Colonic mucosa (tissue), 4 donors: ENCODE data around the gene SYTL3. TPM values are rescaled to one million over a fixed set of nuclear protein-coding genes. Genes with fewer than 3 reads are reported as not detected.

Source experiments
- DNase-seq: peaks from one replicate; pipeline ENCODE4 v3.0.0-alpha.2; 2020
- H3K27ac ChIP-seq: fragments of 200-600 bp; one replicate; pipeline ENCODE4 v1.8.0; 2021
- H3K27me3 ChIP-seq: fragments of 200-600 bp; one replicate; pipeline ENCODE4 v1.8.0; 2021
- H3K36me3 ChIP-seq: fragments of 200-600 bp; one replicate; pipeline ENCODE4 v1.8.0; 2021
- H3K4me1 ChIP-seq: fragments of 200-600 bp; one replicate; pipeline ENCODE4 v1.8.0; 2021; ENCODE audit warnings: mild to moderate bottlenecking
- H3K4me3 ChIP-seq: fragments of 200-600 bp; one replicate; pipeline ENCODE4 v1.8.0; 2021
- H3K9ac ChIP-seq, 2 donors: one replicate each; pipeline ENCODE4 v1.7.0; 2013; ENCODE audit warnings: control low read depth in 2 of 2, low read depth in 2 of 2, low read length in 2 of 2
- H3K9me3 ChIP-seq: fragments of 200-600 bp; one replicate; pipeline ENCODE4 v1.8.0; 2021
- CTCF ChIP-seq: fragments of 200-600 bp; IDR thresholded peaks from one replicate; pipeline ENCODE4 v1.8.0; 2022; ENCODE audit warnings: antibody characterized with exemption, mild to moderate bottlenecking
- intact Hi-C: fragments of 100-400 bp; cut with DNase I; formaldehyde crosslinking; loops from one replicate; pipeline ENCODE4 v1.14.1; 2022
- total RNA-seq, 2 donors: library from RNA; stranded (reverse); fragmentation: NEBNext Ultra II Directional in 1 of 2; extraction: Animal tissue kit (Norgen Biotek cat#: 25700) in 1 of 2; gene quantifications; one replicate each; pipeline ENCODE4 v1.2.1, GENCODE V29; 2021
- donor health status: healthy.
- donor health status: DM: no; HTN: no; CAD: no.
- donor health status: DM: no; HTN: no; CAD: no.

The SYTL3 gene
- total RNA-seq, 2 donors from 2014 or later = 1.1 to 3.1 TPM

- Histone ChIP-seq H3K27ac (no peak overlapping the region), H3K9me3 (no peaks in the 10 kb centered on the region), H3K27me3 (no peaks in the 10 kb centered on the region), H3K4me1 (no peaks in the 10 kb centered on the region), H3K36me3 (no peaks in the 10 kb centered on the region), H3K4me3 (no peak overlapping the region), H3K9ac (no peak overlapping the region)
- DNase-seq = peak; percentile 10
- intact Hi-C loops = no loop called here
- TF ChIP-seq CTCF = no peak
Measured at GRCh38 chr6:158684311-158684710, 34.5 kb downstream of the SYTL3 start.

- H3K27ac ChIP-seq = no peak overlapping the region
- intact Hi-C loops = no loop called here
- no peak for TF ChIP-seq CTCF
Measured at GRCh38 chr6:158684745-158685324, 35.0 kb downstream of the SYTL3 start.

GRCh38 chr6:158686311-158686710 is 36.5 kb downstream of the SYTL3 start:
- Histone ChIP-seq H3K4me1 (no peaks in the 10 kb centered on the region), H3K4me3 (no peak overlapping the region), H3K36me3 (no peaks in the 10 kb centered on the region), H3K9me3 (no peaks in the 10 kb centered on the region), H3K27ac (no peak overlapping the region), H3K9ac (no peak overlapping the region), H3K27me3 (no peaks in the 10 kb centered on the region)
- intact Hi-C loops = no loop called here
- no peak for DNase-seq
- no peak for TF ChIP-seq CTCF

More at GRCh38 chr6:158684745-158685324, 35.0 kb downstream of the SYTL3 start:
- Histone ChIP-seq H3K9ac (no peak overlapping the region), H3K9me3 (no peaks in the 10 kb centered on the region), H3K36me3 (no peaks in the 10 kb centered on the region), H3K4me3 (no peak overlapping the region), H3K27me3 (no peaks in the 10 kb centered on the region), H3K4me1 (no peaks in the 10 kb centered on the region)
- DNase-seq = peak; percentile 1

GRCh38 chr6:158686791-158687381 is 37.0 kb downstream of the SYTL3 start:
- intact Hi-C loops = no loop called here
- Histone ChIP-seq H3K4me3 (no peak overlapping the region), H3K27ac (no peak overlapping the region), H3K27me3 (no peaks in the 10 kb centered on the region), H3K9me3 (no peaks in the 10 kb centered on the region), H3K36me3 (no peaks in the 10 kb centered on the region), H3K9ac (no peak overlapping the region), H3K4me1 (no peaks in the 10 kb centered on the region)
- DNase-seq = peak; percentile 17
- no peak for TF ChIP-seq CTCF

GRCh38 chr6:158687506-158687905 is 37.7 kb downstream of the SYTL3 start:
- no peaks in the 10 kb centered on the region for H3K36me3 ChIP-seq
- H3K9me3 ChIP-seq = no peaks in the 10 kb centered on the region
- H3K27ac ChIP-seq = no peak overlapping the region
- no peaks in the 10 kb centered on the region for H3K4me1 ChIP-seq
- TF ChIP-seq CTCF = no peak
- H3K9ac ChIP-seq = no peak overlapping the region
- no peak overlapping the region for H3K4me3 ChIP-seq
- intact Hi-C loops = no loop called here
- no peak for DNase-seq
- H3K27me3 ChIP-seq = no peaks in the 10 kb centered on the region
